ENCODE measurements around the gene C1QL2.

DNA sequence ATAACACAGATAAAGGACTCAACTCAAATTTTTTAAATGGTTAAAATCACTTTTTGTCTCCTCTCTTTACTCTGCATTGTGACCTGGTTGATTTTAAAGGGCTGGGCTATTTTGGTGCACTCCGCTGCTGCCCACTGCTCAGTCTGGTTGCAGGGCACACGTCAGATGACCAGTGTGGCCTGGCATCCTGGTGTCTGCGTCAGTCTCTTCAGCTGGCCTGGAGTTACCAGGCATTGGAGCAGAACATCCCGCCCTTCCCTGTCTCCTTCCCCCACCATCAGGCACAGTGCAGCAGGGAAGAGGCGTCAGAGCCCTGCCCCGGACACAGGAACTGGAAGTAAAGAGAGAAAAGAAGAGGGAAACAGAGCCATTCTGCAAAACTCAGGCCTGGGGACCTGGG is 8.9 kb downstream of the C1QL2 start:
- TF ChIP-seq POLR2A (IDR thresholded peaks at IDR 0.05) (no peak), EP300 (IDR thresholded peaks at IDR 0.05) (no peak)
- TF ChIP-seq, protein P1, sequence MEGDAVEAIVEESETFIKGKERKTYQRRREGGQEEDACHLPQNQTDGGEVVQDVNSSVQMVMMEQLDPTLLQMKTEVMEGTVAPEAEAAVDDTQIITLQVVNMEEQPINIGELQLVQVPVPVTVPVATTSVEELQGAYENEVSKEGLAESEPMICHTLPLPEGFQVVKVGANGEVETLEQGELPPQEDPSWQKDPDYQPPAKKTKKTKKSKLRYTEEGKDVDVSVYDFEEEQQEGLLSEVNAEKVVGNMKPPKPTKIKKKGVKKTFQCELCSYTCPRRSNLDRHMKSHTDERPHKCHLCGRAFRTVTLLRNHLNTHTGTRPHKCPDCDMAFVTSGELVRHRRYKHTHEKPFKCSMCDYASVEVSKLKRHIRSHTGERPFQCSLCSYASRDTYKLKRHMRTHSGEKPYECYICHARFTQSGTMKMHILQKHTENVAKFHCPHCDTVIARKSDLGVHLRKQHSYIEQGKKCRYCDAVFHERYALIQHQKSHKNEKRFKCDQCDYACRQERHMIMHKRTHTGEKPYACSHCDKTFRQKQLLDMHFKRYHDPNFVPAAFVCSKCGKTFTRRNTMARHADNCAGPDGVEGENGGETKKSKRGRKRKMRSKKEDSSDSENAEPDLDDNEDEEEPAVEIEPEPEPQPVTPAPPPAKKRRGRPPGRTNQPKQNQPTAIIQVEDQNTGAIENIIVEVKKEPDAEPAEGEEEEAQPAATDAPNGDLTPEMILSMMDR (IDR thresholded peaks at IDR 0.05): no peak
